HG02840 (cell line): ENCODE data around the gene EPHA2.

Experiments
- ATAC-seq: cut with Tn5 transposase; IDR thresholded peaks from one replicate; pipeline ENCODE4 v1.9.1; 2021; ENCODE audit warnings: mild to moderate bottlenecking, moderate library complexity, moderate number of reproducible peaks; ENCODE audit not compliant: unreplicated experiment, low FRiP score

Gene EPHA2

GRCh38 chr1:16184557-16185303, 28.9 kb upstream of the EPHA2 start:
- no peak for ATAC-seq

GRCh38 chr1:16183765-16184556, 28.1 kb upstream of the EPHA2 start:
- ATAC-seq, result no peak

- ATAC-seq, result no peak
Observed at GRCh38 chr1:16183179-16183578, 27.3 kb upstream of the EPHA2 start.

GRCh38 chr1:16181887-16182719, 26.2 kb upstream of the EPHA2 start:
- no peak for ATAC-seq

GRCh38 chr1:16180291-16180824, 24.5 kb upstream of the EPHA2 start:
- ATAC-seq, result no peak

GRCh38 chr1:16178596-16179497, 23.0 kb upstream of the EPHA2 start:
- ATAC-seq, result no peak

GRCh38 chr1:16177306-16177705, 21.4 kb upstream of the EPHA2 start:
- ATAC-seq, result no peak

GRCh38 chr1:16176653-16177052, 20.8 kb upstream of the EPHA2 start:
- ATAC-seq, result no peak

- no peak for ATAC-seq
Observed at GRCh38 chr1:16175610-16176553, 20.0 kb upstream of the EPHA2 start.

- ATAC-seq, result no peak
Observed at GRCh38 chr1:16174886-16175598, 19.2 kb upstream of the EPHA2 start.

- no peak for ATAC-seq
Observed at GRCh38 chr1:16174261-16174868, 18.5 kb upstream of the EPHA2 start.

GRCh38 chr1:16173447-16174260, 17.8 kb upstream of the EPHA2 start:
- no peak for ATAC-seq

- no peak for ATAC-seq
Observed at GRCh38 chr1:16172964-16173446, 17.1 kb upstream of the EPHA2 start.

- ATAC-seq, result no peak
Observed at GRCh38 chr1:16172218-16172830, 16.5 kb upstream of the EPHA2 start.

- no peak for ATAC-seq
Observed at GRCh38 chr1:16171314-16172151, 15.7 kb upstream of the EPHA2 start.
